Measurements from ENCODE around the gene EPS8L3. TPM values are rescaled to one million over a fixed set of nuclear protein-coding genes. Genes with fewer than 3 reads are reported as not detected.

Gene EPS8L3
- total and polyA plus RNA-seq, 2 experiments from 2014 or later, result not detected

GRCh38 chr1:109782927-109783326, 19.2 kb upstream of the EPS8L3 start:
- Histone ChIP-seq H4K20me1 (ENCODE audit: insufficient read depth) (no peaks in the 10 kb centered on the region), H3K27me3 (replicated peaks; ENCODE audit: insufficient read depth) (no peaks in the 10 kb centered on the region), H3K4me2 (ENCODE audit: unreplicated experiment) (no peak overlapping the region), H3K4me1 (ENCODE audit: insufficient read depth) (peaks cover 26% of the 10 kb centered on the region), H3K9me2 (ENCODE audit: insufficient read depth) (no peaks in the 10 kb centered on the region), H3K4me3 (no peak overlapping the region), H3K79me2 (ENCODE audit: insufficient read depth) (no peaks in the 10 kb centered on the region), H3K9me3 (ENCODE audit: low read depth) (no peaks in the 10 kb centered on the region), H2AFZ (no peak overlapping the region), H3K9ac (no peak overlapping the region), H3K36me3 (ENCODE audit: low read depth) (no peaks in the 10 kb centered on the region), H3K27ac (no peak overlapping the region), H3F3A (ENCODE audit: insufficient read depth) (0 out of 2 replicates have a peak, but pooled peaks cover 10% of the 10 kb centered on the region)
- in situ Hi-C loops (cut with MboI), result no loop called here
- DNase-seq, result no peak
- TF ChIP-seq EZH2phosphoT487 (IDR thresholded peaks at IDR 0.05; ENCODE audit: insufficient read depth, low read depth) (no peak), EZH2 (IDR thresholded peaks at IDR 0.05; ENCODE audit: insufficient read depth, poor library complexity, severe bottlenecking) (no peak)
- 90 to 97% methylated on average over 4 of the region's 4 CpGs for WGBS, 2 experiments (ENCODE audit: low coverage in 1 of 2, low lambda C conversion rate in 2 of 2, missing lambda C conversion rate in 2 of 2)

- no peak overlapping the region for H2AFZ ChIP-seq
- no peak overlapping the region for H3K4me3 ChIP-seq
- H3F3A ChIP-seq (ENCODE audit: insufficient read depth), result 0 out of 2 replicates have a peak, but pooled peaks cover 10% of the 10 kb centered on the region
- H3K9me2 ChIP-seq (ENCODE audit: insufficient read depth), result no peaks in the 10 kb centered on the region
- H4K20me1 ChIP-seq (ENCODE audit: insufficient read depth), result no peaks in the 10 kb centered on the region
- H3K27me3 ChIP-seq (replicated peaks; ENCODE audit: insufficient read depth), result no peaks in the 10 kb centered on the region
- peaks cover 26% of the 10 kb centered on the region for H3K4me1 ChIP-seq (ENCODE audit: insufficient read depth)
- WGBS, 2 experiments (ENCODE audit: low coverage in 1 of 2, low lambda C conversion rate in 2 of 2, missing lambda C conversion rate in 2 of 2), result 79 to 81% methylated on average over 1 of the region's 1 CpG
- H3K27ac ChIP-seq, result no peak overlapping the region
- peak overlapping the region; percentile 6 for H3K4me2 ChIP-seq (ENCODE audit: unreplicated experiment)
- in situ Hi-C loops (cut with MboI), result no loop called here
- no peaks in the 10 kb centered on the region for H3K79me2 ChIP-seq (ENCODE audit: insufficient read depth)
- DNase-seq, result no peak
- TF ChIP-seq EZH2 (IDR thresholded peaks at IDR 0.05; ENCODE audit: insufficient read depth, poor library complexity, severe bottlenecking), result no peak
- TF ChIP-seq EZH2phosphoT487 (IDR thresholded peaks at IDR 0.05; ENCODE audit: insufficient read depth, low read depth), result no peak
- no peaks in the 10 kb centered on the region for H3K36me3 ChIP-seq (ENCODE audit: low read depth)
- no peaks in the 10 kb centered on the region for H3K9me3 ChIP-seq (ENCODE audit: low read depth)
- no peak overlapping the region for H3K9ac ChIP-seq
Measured at GRCh38 chr1:109782514-109782913, 18.8 kb upstream of the EPS8L3 start.

GRCh38 chr1:109781806-109782205, 18.1 kb upstream of the EPS8L3 start:
- no peaks in the 10 kb centered on the region for H3K79me2 ChIP-seq (ENCODE audit: insufficient read depth)
- no peak overlapping the region for H3K9ac ChIP-seq
- H3K4me3 ChIP-seq, result no peak overlapping the region
- 97% methylated on average over 2 of the region's 2 CpGs for WGBS, 2 experiments (ENCODE audit: low coverage in 1 of 2, low lambda C conversion rate in 2 of 2, missing lambda C conversion rate in 2 of 2)
- H3K27me3 ChIP-seq (replicated peaks; ENCODE audit: insufficient read depth), result no peaks in the 10 kb centered on the region
- no peak overlapping the region for H3K27ac ChIP-seq
- H3K9me3 ChIP-seq (ENCODE audit: low read depth), result no peaks in the 10 kb centered on the region
- H4K20me1 ChIP-seq (ENCODE audit: insufficient read depth), result no peaks in the 10 kb centered on the region
- H3K4me2 ChIP-seq (ENCODE audit: unreplicated experiment), result no peak overlapping the region
- no peak for DNase-seq
- in situ Hi-C loops (cut with MboI), result no loop called here
- H3F3A ChIP-seq (ENCODE audit: insufficient read depth), result 0 out of 2 replicates have a peak, but pooled peaks cover 10% of the 10 kb centered on the region
- TF ChIP-seq EZH2 (IDR thresholded peaks at IDR 0.05; ENCODE audit: insufficient read depth, poor library complexity, severe bottlenecking), result no peak
- no peak for TF ChIP-seq EZH2phosphoT487 (IDR thresholded peaks at IDR 0.05; ENCODE audit: insufficient read depth, low read depth)
- H3K4me1 ChIP-seq (ENCODE audit: insufficient read depth), result peaks cover 26% of the 10 kb centered on the region
- H3K9me2 ChIP-seq (ENCODE audit: insufficient read depth), result no peaks in the 10 kb centered on the region
- no peaks in the 10 kb centered on the region for H3K36me3 ChIP-seq (ENCODE audit: low read depth)
- H2AFZ ChIP-seq, result no peak overlapping the region

GRCh38 chr1:109780982-109781381, 17.3 kb upstream of the EPS8L3 start:
- H3K27me3 ChIP-seq (replicated peaks; ENCODE audit: insufficient read depth), result no peaks in the 10 kb centered on the region
- H4K20me1 ChIP-seq (ENCODE audit: insufficient read depth), result no peaks in the 10 kb centered on the region
- no peaks in the 10 kb centered on the region for H3K79me2 ChIP-seq (ENCODE audit: insufficient read depth)
- in situ Hi-C loops (cut with MboI), result no loop called here
- H3K9ac ChIP-seq, result no peak overlapping the region
- peaks cover 26% of the 10 kb centered on the region for H3K4me1 ChIP-seq (ENCODE audit: insufficient read depth)
- no peak overlapping the region for H3K4me3 ChIP-seq
- H3K36me3 ChIP-seq (ENCODE audit: low read depth), result no peaks in the 10 kb centered on the region
- H3K9me2 ChIP-seq (ENCODE audit: insufficient read depth), result no peaks in the 10 kb centered on the region
- no peak for DNase-seq
- H2AFZ ChIP-seq, result no peak overlapping the region
- H3K9me3 ChIP-seq (ENCODE audit: low read depth), result no peaks in the 10 kb centered on the region
- TF ChIP-seq EZH2phosphoT487 (IDR thresholded peaks at IDR 0.05; ENCODE audit: insufficient read depth, low read depth), result no peak
- no peak for TF ChIP-seq EZH2 (IDR thresholded peaks at IDR 0.05; ENCODE audit: insufficient read depth, poor library complexity, severe bottlenecking)
- no peak overlapping the region for H3K4me2 ChIP-seq (ENCODE audit: unreplicated experiment)
- no peak overlapping the region for H3K27ac ChIP-seq
- WGBS, 2 experiments (ENCODE audit: low coverage in 1 of 2, low lambda C conversion rate in 2 of 2, missing lambda C conversion rate in 2 of 2), result 93 to 100% methylated on average over 1 of the region's 1 CpG
- 0 out of 2 replicates have a peak, but pooled peaks cover 10% of the 10 kb centered on the region for H3F3A ChIP-seq (ENCODE audit: insufficient read depth)

Measured in GM23248 (cell line).